ENCODE data around the gene RIN3. TPM values are rescaled to one million over a fixed set of nuclear protein-coding genes. Genes with fewer than 3 reads are reported as not detected.
"Not testable (repeated sequence)": the region's sequence is repeated elsewhere in the genome, so short reads cannot be mapped to it uniquely, and the experiment has no call there.

Gene RIN3
- total and polyA plus RNA-seq, 2 of the 4 experiments (the other 2 are of a cell fraction): 2.5 to 11.1 TPM

GRCh38 chr14:92679246-92679645, 165.7 kb downstream of the RIN3 start:
- POLR2A ChIA-PET (ENCODE audit: unreplicated experiment): no interaction called here

DNA sequence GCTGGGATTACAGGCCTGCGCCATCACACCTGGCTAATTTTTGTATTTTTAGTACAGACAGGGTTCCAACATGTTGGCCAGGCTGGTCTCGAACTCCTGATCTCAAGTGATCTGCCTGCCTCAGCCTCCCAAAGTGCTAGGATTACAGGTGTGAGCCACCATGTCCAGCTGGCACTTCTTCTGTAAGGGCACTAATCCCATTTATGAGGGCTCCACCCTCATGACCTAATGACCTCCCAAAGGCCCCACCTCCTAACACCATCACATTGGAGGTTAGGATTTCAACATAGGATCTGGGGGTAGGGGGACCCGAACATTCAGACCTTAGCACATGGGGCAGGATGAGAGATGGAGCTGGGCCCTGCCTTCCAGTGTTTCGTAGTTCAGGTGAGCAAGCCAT, 166.7 kb downstream of the RIN3 start:
- H3K14ac ChIP-seq (replicated peaks; ENCODE audit: low read depth, low read length); H3K4me2 ChIP-seq (ENCODE audit: low read depth, low read length); H2BK120ac ChIP-seq (ENCODE audit: low read depth, low read length); H3K27me3 ChIP-seq (ENCODE audit: control insufficient read depth, insufficient read depth, low read length); H3K4me3 ChIP-seq (ENCODE audit: insufficient read depth, low read depth, low read length); H3K18ac ChIP-seq (ENCODE audit: low read depth, low read length); H3K9me3 ChIP-seq (ENCODE audit: control insufficient read depth, insufficient read depth, low read length); DNase-seq; H3K9ac ChIP-seq (ENCODE audit: low read depth, low read length); ATAC-seq (ENCODE audit: low read depth); H3K4ac ChIP-seq (ENCODE audit: low read depth, low read length); H3K9me1 ChIP-seq (ENCODE audit: insufficient read depth, low read length); H3K27ac ChIP-seq (ENCODE audit: insufficient read depth, low read length); POLR2A ChIA-PET (ENCODE audit: unreplicated experiment); H2BK15ac ChIP-seq (ENCODE audit: low read depth, low read length); H4K91ac ChIP-seq (ENCODE audit: insufficient read depth, low read depth, low read length); H3K56ac ChIP-seq (ENCODE audit: extremely low read depth, insufficient read depth, low read length); H3K4me1 ChIP-seq (ENCODE audit: control insufficient read depth, insufficient read depth, low read length); H2BK5ac ChIP-seq (ENCODE audit: low read depth, low read length, poor library complexity, severe bottlenecking); H2AK9ac ChIP-seq (replicated peaks; ENCODE audit: low read depth, low read length, poor library complexity); H2BK20ac ChIP-seq (ENCODE audit: low read depth, low read length); H4K5ac ChIP-seq (ENCODE audit: low read depth, low read length); H4K20me1 ChIP-seq (ENCODE audit: insufficient read depth, low read length); H2AK5ac ChIP-seq (ENCODE audit: low read depth, low read length); H4K8ac ChIP-seq (ENCODE audit: low read depth in 2 of 2, low read length in 2 of 2); H3K23ac ChIP-seq (ENCODE audit: low read depth, low read length); BruUV-seq (replicated peaks); dilution Hi-C loops (cut with HindIII; ENCODE audit: low sequenced_read_pairs, unreplicated experiment): not testable (repeated sequence)
- peaks cover 0 to 16% of the 10 kb centered on the region in 2 experiments; a peak in 1 of 4 replicates for H3K79me1 ChIP-seq (ENCODE audit: low read depth in 1 of 2, low read length in 2 of 2)
- H3K36me3 ChIP-seq (ENCODE audit: control insufficient read depth, insufficient read depth, low read length): peaks cover 40% of the 10 kb centered on the region
- peak overlapping the region; percentile 16 for H2AFZ ChIP-seq (replicated peaks; ENCODE audit: low read length, poor library complexity)
- intact Hi-C loops (cut with micrococcal nuclease) (loop anchor here (2.0 to 5.0 kb wide), 3 partner anchors 78 to 168 kb away; partner anchors contain the start of gene RIN3), in situ Hi-C loops (cut with MboI; ENCODE audit: low sequenced_read_pairs) (loop anchor here (10.0 kb wide), 1 partner anchor 556 kb away; the partner anchor contains the start of genes CPSF2 and NDUFB1)
- CTCF ChIA-PET: interaction anchor here (0.7 to 1.0 kb wide), 2 partner anchors 88 to 180 kb away, joined by 3 to 4 read pairs; no protein-coding TSS in a partner anchor
- WGBS, 2 experiments (ENCODE audit: extremely low coverage in 2 of 2, insufficient read length in 1 of 2): 86% methylated on average over 2 of the region's 4 CpGs; no CpG with 5 or more reads in 1 of the 2 experiments

More at GRCh38 chr14:92679246-92679645, 165.7 kb downstream of the RIN3 start:
- Histone ChIP-seq H4K20me1 (ENCODE audit: insufficient read depth, low read length) (0 out of 2 replicates have a peak, but pooled peaks cover 4% of the 10 kb centered on the region), H2AK5ac (ENCODE audit: low read depth, low read length) (no peak overlapping the region), H3K9ac (ENCODE audit: low read depth, low read length) (no peak overlapping the region), H3K4me1 (ENCODE audit: control insufficient read depth, insufficient read depth, low read length) (no peaks in the 10 kb centered on the region), H3K27ac (ENCODE audit: insufficient read depth, low read length) (no peak overlapping the region), H4K5ac (ENCODE audit: low read depth, low read length) (no peak overlapping the region), H2AK9ac (replicated peaks; ENCODE audit: low read depth, low read length, poor library complexity) (no peak overlapping the region), H2BK20ac (ENCODE audit: low read depth, low read length) (no peak overlapping the region), H3K27me3 (ENCODE audit: control insufficient read depth, insufficient read depth, low read length) (no peaks in the 10 kb centered on the region), H2BK120ac (ENCODE audit: low read depth, low read length) (no peak overlapping the region), H3K4me3 (ENCODE audit: insufficient read depth, low read depth, low read length) (no peak overlapping the region), H2BK15ac (ENCODE audit: low read depth, low read length) (no peak overlapping the region), H3K9me1 (ENCODE audit: insufficient read depth, low read length) (no peaks in the 10 kb centered on the region; the same call in 1 of the 2 replicates), H3K79me1 (ENCODE audit: low read depth in 1 of 2, low read length in 2 of 2) (peaks cover 0 to 18% of the 10 kb centered on the region in 2 experiments; a peak in 1 of 4 replicates), H3K56ac (ENCODE audit: extremely low read depth, insufficient read depth, low read length) (no peak overlapping the region), H3K14ac (replicated peaks; ENCODE audit: low read depth, low read length) (no peak overlapping the region), H3K9me3 (ENCODE audit: control insufficient read depth, insufficient read depth, low read length) (0 out of 2 replicates have a peak, but pooled peaks cover 2% of the 10 kb centered on the region), H2AFZ (replicated peaks; ENCODE audit: low read length, poor library complexity) (no peak overlapping the region), H3K23ac (ENCODE audit: low read depth, low read length) (no peak overlapping the region), H4K8ac (ENCODE audit: low read depth in 2 of 2, low read length in 2 of 2) (no peak overlapping the region), H3K4ac (ENCODE audit: low read depth, low read length) (no peak overlapping the region), H3K18ac (ENCODE audit: low read depth, low read length) (no peak overlapping the region), H3K36me3 (ENCODE audit: control insufficient read depth, insufficient read depth, low read length) (peaks cover 35% of the 10 kb centered on the region; the same call in 1 of the 2 replicates), H3K4me2 (ENCODE audit: low read depth, low read length) (no peak overlapping the region), H4K91ac (ENCODE audit: insufficient read depth, low read depth, low read length) (no peak overlapping the region), H2BK5ac (ENCODE audit: low read depth, low read length, poor library complexity, severe bottlenecking) (no peak overlapping the region)
- TF ChIP-seq FOS (IDR thresholded peaks at IDR 0.05; ENCODE audit: low read depth, low read length): no peak
- TF ChIP-seq CEBPB (IDR thresholded peaks at IDR 0.05; ENCODE audit: low read depth, low read length): no peak
- TF ChIP-seq RFX5 (IDR thresholded peaks at IDR 0.05; ENCODE audit: low read depth, low read length): no peak
- no peak for TF ChIP-seq NFE2L2 (IDR thresholded peaks at IDR 0.05; ENCODE audit: low read depth, low read length)
- TF ChIP-seq USF2 (IDR thresholded peaks at IDR 0.05; ENCODE audit: low read depth, low read length): no peak
- TF ChIP-seq BHLHE40 (IDR thresholded peaks at IDR 0.05; ENCODE audit: low read depth, low read length): no peak
- no peak for TF ChIP-seq POLR2A (IDR thresholded peaks at IDR 0.05; ENCODE audit: low read depth, low read length)
- DNase-seq (no peak), ATAC-seq (ENCODE audit: low read depth) (no peak)
- BruUV-seq (replicated peaks): no TSS peak
- CTCF ChIA-PET: no interaction called here
- intact Hi-C loops (cut with micrococcal nuclease) (no loop called here), dilution Hi-C loops (cut with HindIII; ENCODE audit: low sequenced_read_pairs, unreplicated experiment) (no loop called here), in situ Hi-C loops (cut with MboI; ENCODE audit: low sequenced_read_pairs) (no loop called here)
- no CpG with 5 or more reads among the region's 4 CpGs for WGBS, 2 experiments (ENCODE audit: extremely low coverage in 2 of 2, insufficient read length in 1 of 2)
